Nephron progenitor cell (in vitro differentiated cells): ENCODE data around the gene CAND2.

Experiments
- DNase-seq: peaks from one replicate; pipeline ENCODE4 v3.0.0; 2021
- H3K27ac Mint-ChIP-seq: 2 replicates; pipeline ENCODE4 v1.8.0; 2021; ENCODE audit warnings: mild to moderate bottlenecking, moderate library complexity, mixed read lengths
- H3K27me3 Mint-ChIP-seq: 2 replicates; pipeline ENCODE4 v1.8.0; 2021; ENCODE audit warnings: mild to moderate bottlenecking, low read depth, mixed read lengths; ENCODE audit not compliant: poor library complexity
- H3K36me3 Mint-ChIP-seq: 2 replicates; pipeline ENCODE4 v1.8.0; 2021; ENCODE audit warnings: low read depth, mixed read lengths
- H3K4me1 Mint-ChIP-seq: 2 replicates; pipeline ENCODE4 v1.8.0; 2021; ENCODE audit warnings: mixed read lengths
- H3K4me3 Mint-ChIP-seq: 2 replicates; pipeline ENCODE4 v1.8.0; 2021; ENCODE audit warnings: mild to moderate bottlenecking, moderate library complexity, mixed read lengths
- H3K9me3 Mint-ChIP-seq: 2 replicates; pipeline ENCODE4 v1.8.0; 2021; ENCODE audit warnings: mild to moderate bottlenecking, moderate library complexity, mixed read lengths
- TF ChIP-seq, protein P1 (sequence below): fragments of 200-600 bp; sonication (generic); IDR thresholded peaks from 2 replicates; pipeline ENCODE4 v1.5.0; 2021; ENCODE audit warnings: antibody characterized with exemption

CAND2 gene

DNA sequence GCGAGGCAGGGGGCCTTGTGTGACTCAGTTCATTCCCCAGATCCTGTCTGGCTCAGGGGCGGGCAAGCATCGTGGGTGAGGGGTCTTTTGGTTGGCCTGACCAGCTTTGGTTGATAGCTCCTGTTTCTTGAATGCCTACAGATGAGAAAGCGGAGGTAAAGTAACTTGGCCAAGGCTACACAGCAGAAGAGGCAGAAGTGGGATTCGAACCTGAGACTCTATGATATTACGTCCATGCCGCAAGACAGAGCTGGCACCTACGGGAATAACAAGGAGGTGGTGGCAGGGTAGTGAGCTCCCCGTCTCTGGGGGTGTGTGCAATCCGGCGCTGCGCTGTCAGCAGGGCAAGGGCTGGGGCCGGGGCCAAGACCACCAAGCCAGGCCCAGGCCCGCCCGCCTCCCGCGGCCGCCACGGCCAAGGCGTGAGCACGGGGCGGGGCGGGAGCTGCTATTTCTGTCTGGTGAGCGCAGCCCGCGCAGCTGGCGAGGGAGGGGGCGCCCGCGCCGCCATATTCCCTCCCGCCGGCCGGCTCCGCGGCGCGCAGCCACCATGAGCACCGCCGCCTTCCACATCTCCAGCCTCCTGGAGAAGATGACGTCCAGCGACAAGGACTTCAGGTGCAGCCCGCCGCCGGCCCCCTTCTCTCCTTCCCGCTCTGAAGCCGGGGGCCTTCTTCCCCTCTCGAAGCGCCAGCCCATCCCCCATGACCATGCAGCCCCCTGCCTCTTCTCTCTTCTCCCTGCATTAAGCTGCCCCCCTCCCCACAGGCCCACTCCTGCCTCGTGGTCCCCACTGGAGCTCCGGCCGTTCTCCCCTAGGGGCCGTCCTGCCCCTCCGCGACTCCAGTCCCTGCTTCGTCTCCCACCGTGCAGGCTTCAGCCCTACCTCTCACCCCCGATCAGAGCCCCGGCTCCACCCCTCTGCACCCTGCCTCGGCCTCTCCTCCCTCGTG, at the start of gene CAND2:
CAND2 (plus strand) TSS at position 510 of the 953 bp plus-strand sequence; CDS start at position 551, 41 bp downstream.
- Mint-ChIP-seq H3K4me1 (peaks cover 35% of the 10 kb centered on the region), H3K27ac (no peak within 1 kb of the TSS), H3K36me3 (no peaks in the 10 kb centered on the region)

DNA sequence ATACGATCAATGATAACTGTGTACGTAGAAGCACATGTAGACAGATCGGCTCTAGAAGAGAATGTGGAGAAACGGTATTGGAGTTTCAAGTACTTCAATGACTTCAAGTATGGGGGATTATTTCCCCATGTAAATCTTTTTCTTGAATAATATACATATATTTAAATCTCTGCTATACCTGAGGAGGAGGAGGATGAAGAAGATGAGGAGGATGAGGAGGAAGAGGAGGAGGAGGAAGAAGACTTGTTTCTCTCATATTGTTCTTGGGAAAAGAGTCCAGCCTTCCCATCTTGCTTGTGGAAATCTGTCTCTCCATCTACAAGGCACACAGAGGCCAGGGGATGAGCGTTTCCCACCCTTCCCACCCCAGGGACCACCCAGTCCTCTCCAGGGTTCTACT, 48.0 kb upstream of the CAND2 start:
- TF ChIP-seq, protein P1, sequence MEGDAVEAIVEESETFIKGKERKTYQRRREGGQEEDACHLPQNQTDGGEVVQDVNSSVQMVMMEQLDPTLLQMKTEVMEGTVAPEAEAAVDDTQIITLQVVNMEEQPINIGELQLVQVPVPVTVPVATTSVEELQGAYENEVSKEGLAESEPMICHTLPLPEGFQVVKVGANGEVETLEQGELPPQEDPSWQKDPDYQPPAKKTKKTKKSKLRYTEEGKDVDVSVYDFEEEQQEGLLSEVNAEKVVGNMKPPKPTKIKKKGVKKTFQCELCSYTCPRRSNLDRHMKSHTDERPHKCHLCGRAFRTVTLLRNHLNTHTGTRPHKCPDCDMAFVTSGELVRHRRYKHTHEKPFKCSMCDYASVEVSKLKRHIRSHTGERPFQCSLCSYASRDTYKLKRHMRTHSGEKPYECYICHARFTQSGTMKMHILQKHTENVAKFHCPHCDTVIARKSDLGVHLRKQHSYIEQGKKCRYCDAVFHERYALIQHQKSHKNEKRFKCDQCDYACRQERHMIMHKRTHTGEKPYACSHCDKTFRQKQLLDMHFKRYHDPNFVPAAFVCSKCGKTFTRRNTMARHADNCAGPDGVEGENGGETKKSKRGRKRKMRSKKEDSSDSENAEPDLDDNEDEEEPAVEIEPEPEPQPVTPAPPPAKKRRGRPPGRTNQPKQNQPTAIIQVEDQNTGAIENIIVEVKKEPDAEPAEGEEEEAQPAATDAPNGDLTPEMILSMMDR, result no peak
- Mint-ChIP-seq H3K4me1 (no peaks in the 10 kb centered on the region), H3K4me3 (no peak overlapping the region), H3K27me3 (peaks cover 8% of the 10 kb centered on the region), H3K27ac (no peak overlapping the region), H3K36me3 (no peaks in the 10 kb centered on the region), H3K9me3 (no peaks in the 10 kb centered on the region)
- DNase-seq, result no peak

More for the DNA sequence above, at the start of gene CAND2:
- peak; percentile 75 for DNase-seq
- H3K27me3 Mint-ChIP-seq, result peaks cover 8% of the 10 kb centered on the region
- H3K9me3 Mint-ChIP-seq, result no peaks in the 10 kb centered on the region
- TF ChIP-seq, protein P1, result no peak
- peak within 1 kb of the TSS; percentile 85 for H3K4me3 Mint-ChIP-seq

DNA sequence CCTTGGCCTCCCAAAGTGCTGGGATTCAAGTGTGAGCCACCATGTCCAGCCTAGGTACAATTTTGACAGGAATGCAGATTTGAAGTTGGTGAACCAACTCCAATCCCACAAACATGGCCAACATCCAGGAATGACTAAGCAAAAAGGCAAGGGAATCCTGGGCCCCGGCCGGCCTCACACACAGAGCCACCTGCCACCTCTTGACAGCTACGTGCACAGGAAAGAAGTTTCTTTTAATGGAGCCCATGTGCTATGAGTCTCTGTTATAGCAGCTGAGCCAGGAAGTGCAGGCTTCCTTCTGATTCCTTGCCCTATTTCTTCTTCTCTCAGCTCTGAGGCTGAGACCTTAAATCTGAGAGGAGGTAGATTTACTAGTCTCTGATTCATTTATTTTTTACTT, 46.3 kb upstream of the CAND2 start:
- TF ChIP-seq, protein P1, result no peak
- Mint-ChIP-seq H3K36me3 (no peaks in the 10 kb centered on the region), H3K4me1 (no peaks in the 10 kb centered on the region), H3K4me3 (no peak overlapping the region), H3K27ac (no peak overlapping the region), H3K27me3 (peaks cover 15% of the 10 kb centered on the region), H3K9me3 (no peaks in the 10 kb centered on the region)
- no peak for DNase-seq

DNA sequence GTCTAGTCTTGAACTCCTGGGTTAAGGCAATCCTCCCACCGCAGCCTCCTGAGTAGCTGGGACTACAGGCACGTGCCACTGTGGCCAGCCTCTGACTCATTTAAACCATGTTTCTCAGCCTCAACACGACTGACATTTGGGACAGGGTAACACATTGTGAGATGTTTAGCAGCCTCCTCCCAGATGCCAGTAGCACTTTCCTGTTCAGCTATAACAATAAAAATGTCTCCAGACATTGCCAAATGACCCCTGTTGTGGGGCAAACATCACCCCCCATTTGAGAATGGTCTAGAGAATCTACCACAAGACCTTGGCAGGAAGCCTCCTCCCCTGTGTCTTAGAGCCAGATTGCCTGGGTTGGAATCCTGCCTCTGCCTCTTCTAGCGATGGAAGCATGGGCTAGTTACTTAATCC, 45.8 kb upstream of the CAND2 start:
- Mint-ChIP-seq H3K9me3 (no peaks in the 10 kb centered on the region), H3K4me3 (no peak overlapping the region), H3K27ac (no peak overlapping the region), H3K27me3 (peaks cover 11% of the 10 kb centered on the region), H3K36me3 (no peaks in the 10 kb centered on the region), H3K4me1 (no peaks in the 10 kb centered on the region)
- TF ChIP-seq, protein P1, result no peak
- no peak for DNase-seq

DNA sequence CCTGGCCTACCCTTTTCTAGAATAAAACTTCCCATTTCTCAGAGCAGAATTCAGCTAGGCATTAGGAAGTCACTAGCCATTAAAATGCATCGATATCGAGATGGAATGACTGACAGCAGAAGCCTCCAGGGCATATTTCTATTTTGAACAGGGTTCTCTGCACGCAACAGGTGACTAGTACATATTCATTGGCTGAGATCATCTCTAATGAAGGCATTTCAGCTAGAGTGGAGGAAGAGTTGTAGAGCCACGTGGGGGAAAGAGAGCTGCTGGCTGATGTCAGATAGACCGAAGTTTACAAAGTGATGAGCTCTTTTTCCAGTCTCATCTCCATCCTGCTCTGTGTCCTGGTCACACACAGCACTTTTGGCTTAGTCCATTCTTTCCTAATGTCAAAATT, 44.9 kb upstream of the CAND2 start:
- no peak overlapping the region for H3K27ac Mint-ChIP-seq
- peaks cover 11% of the 10 kb centered on the region for H3K27me3 Mint-ChIP-seq
- H3K36me3 Mint-ChIP-seq, result no peaks in the 10 kb centered on the region
- no peak overlapping the region for H3K4me3 Mint-ChIP-seq
- TF ChIP-seq, protein P1, result no peak
- no peak for DNase-seq
- peaks cover 1% of the 10 kb centered on the region for H3K4me1 Mint-ChIP-seq
- H3K9me3 Mint-ChIP-seq, result no peaks in the 10 kb centered on the region
